ENCODE measurements around the gene MAML1. TPM values are rescaled to one million over a fixed set of nuclear protein-coding genes. Genes with fewer than 3 reads are reported as not detected.
A peak's percentile ranks its signal among the peaks of the same experiment; 100 is the strongest.

The MAML1 gene
- total and polyA plus RNA-seq, 10 of the 15 experiments (the other 5 are each of a cell fraction or from before 2014, with no cell fraction given): 0.42 to 23.9 (median 7.3) TPM

DNA sequence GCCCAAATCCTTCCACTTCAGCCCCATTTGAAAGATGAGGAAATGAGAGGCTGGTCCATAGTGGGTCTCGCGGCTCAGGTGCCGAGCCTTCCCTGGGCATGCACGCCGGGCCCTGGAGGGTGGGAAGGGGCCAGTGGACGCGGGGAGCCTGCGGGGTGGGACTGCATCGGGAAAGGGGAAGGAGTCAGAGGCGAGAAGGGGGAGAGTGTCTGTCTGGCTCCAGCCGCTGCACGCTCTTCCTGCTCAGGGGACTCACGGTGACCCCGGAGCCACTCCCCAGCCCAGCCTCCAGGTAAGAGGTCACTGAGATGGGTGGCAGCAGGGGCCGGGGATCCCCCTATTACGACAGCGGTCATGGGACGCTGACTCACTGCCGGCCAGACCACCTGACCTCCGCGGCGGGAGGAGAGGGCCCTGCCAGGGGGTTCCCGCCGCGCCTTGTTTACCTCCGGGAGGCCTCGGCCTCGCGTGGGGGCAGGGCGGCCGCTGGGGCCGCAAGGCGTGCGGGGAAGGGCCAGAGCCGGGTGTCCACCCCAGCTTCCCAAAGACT is 86.2 kb downstream of the MAML1 start (continued):
- TF ChIP-seq, protein P1, sequence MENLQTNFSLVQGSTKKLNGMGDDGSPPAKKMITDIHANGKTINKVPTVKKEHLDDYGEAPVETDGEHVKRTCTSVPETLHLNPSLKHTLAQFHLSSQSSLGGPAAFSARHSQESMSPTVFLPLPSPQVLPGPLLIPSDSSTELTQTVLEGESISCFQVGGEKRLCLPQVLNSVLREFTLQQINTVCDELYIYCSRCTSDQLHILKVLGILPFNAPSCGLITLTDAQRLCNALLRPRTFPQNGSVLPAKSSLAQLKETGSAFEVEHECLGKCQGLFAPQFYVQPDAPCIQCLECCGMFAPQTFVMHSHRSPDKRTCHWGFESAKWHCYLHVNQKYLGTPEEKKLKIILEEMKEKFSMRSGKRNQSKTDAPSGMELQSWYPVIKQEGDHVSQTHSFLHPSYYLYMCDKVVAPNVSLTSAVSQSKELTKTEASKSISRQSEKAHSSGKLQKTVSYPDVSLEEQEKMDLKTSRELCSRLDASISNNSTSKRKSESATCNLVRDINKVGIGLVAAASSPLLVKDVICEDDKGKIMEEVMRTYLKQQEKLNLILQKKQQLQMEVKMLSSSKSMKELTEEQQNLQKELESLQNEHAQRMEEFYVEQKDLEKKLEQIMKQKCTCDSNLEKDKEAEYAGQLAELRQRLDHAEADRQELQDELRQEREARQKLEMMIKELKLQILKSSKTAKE (IDR thresholded peaks at IDR 0.05; ENCODE audit: low read depth, poor library complexity, severe bottlenecking): no peak
- TF ChIP-seq STAT1 (conservative IDR thresholded peaks at IDR 0.05): no peak
- TF ChIP-seq HDAC6 (IDR thresholded peaks at IDR 0.05; ENCODE audit: unreplicated experiment): no peak
- no peak for TF ChIP-seq STAT3 (IDR thresholded peaks at IDR 0.05; ENCODE audit: low read depth, low read length)
- TF ChIP-seq, protein P2, sequence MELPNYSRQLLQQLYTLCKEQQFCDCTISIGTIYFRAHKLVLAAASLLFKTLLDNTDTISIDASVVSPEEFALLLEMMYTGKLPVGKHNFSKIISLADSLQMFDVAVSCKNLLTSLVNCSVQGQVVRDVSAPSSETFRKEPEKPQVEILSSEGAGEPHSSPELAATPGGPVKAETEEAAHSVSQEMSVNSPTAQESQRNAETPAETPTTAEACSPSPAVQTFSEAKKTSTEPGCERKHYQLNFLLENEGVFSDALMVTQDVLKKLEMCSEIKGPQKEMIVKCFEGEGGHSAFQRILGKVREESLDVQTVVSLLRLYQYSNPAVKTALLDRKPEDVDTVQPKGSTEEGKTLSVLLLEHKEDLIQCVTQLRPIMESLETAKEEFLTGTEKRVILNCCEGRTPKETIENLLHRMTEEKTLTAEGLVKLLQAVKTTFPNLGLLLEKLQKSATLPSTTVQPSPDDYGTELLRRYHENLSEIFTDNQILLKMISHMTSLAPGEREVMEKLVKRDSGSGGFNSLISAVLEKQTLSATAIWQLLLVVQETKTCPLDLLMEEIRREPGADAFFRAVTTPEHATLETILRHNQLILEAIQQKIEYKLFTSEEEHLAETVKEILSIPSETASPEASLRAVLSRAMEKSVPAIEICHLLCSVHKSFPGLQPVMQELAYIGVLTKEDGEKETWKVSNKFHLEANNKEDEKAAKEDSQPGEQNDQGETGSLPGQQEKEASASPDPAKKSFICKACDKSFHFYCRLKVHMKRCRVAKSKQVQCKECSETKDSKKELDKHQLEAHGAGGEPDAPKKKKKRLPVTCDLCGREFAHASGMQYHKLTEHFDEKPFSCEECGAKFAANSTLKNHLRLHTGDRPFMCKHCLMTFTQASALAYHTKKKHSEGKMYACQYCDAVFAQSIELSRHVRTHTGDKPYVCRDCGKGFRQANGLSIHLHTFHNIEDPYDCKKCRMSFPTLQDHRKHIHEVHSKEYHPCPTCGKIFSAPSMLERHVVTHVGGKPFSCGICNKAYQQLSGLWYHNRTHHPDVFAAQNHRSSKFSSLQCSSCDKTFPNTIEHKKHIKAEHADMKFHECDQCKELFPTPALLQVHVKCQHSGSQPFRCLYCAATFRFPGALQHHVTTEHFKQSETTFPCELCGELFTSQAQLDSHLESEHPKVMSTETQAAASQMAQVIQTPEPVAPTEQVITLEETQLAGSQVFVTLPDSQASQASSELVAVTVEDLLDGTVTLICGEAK (IDR thresholded peaks at IDR 0.05; ENCODE audit: borderline replicate concordance): no peak
- TF ChIP-seq, protein P3, sequence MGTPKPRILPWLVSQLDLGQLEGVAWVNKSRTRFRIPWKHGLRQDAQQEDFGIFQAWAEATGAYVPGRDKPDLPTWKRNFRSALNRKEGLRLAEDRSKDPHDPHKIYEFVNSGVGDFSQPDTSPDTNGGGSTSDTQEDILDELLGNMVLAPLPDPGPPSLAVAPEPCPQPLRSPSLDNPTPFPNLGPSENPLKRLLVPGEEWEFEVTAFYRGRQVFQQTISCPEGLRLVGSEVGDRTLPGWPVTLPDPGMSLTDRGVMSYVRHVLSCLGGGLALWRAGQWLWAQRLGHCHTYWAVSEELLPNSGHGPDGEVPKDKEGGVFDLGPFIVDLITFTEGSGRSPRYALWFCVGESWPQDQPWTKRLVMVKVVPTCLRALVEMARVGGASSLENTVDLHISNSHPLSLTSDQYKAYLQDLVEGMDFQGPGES (IDR thresholded peaks at IDR 0.05): no peak
- peak; percentile 85 for TF ChIP-seq SP1 (IDR thresholded peaks at IDR 0.05; ENCODE audit: low read depth, low read length)
- peak; percentile 34; the same call in 1 of the 2 replicates for TF ChIP-seq TARDBP (IDR thresholded peaks at IDR 0.05; ENCODE audit: borderline replicate concordance)
- TF ChIP-seq NBN (IDR thresholded peaks at IDR 0.05): peak; percentile 72
- peak; percentile 20; the same call in 1 of the 3 replicates for TF ChIP-seq POU2F2 (IDR thresholded peaks at IDR 0.05; ENCODE audit: borderline replicate concordance, low read depth, low read length)
- peak; percentile 77; the same call in 1 of the 2 replicates for TF ChIP-seq JUND (IDR thresholded peaks at IDR 0.05; ENCODE audit: low read depth, low read length)
- TF ChIP-seq NFIC (IDR thresholded peaks at IDR 0.05; ENCODE audit: low read depth, low read length): no peak
- no peak for TF ChIP-seq BRCA1 (IDR thresholded peaks at IDR 0.05; ENCODE audit: low read depth, low read length)
- TF ChIP-seq NR2C2 (IDR thresholded peaks at IDR 0.05; ENCODE audit: borderline replicate concordance, control insufficient read depth, insufficient read length, low read depth): no peak
- TF ChIP-seq, protein P4, sequence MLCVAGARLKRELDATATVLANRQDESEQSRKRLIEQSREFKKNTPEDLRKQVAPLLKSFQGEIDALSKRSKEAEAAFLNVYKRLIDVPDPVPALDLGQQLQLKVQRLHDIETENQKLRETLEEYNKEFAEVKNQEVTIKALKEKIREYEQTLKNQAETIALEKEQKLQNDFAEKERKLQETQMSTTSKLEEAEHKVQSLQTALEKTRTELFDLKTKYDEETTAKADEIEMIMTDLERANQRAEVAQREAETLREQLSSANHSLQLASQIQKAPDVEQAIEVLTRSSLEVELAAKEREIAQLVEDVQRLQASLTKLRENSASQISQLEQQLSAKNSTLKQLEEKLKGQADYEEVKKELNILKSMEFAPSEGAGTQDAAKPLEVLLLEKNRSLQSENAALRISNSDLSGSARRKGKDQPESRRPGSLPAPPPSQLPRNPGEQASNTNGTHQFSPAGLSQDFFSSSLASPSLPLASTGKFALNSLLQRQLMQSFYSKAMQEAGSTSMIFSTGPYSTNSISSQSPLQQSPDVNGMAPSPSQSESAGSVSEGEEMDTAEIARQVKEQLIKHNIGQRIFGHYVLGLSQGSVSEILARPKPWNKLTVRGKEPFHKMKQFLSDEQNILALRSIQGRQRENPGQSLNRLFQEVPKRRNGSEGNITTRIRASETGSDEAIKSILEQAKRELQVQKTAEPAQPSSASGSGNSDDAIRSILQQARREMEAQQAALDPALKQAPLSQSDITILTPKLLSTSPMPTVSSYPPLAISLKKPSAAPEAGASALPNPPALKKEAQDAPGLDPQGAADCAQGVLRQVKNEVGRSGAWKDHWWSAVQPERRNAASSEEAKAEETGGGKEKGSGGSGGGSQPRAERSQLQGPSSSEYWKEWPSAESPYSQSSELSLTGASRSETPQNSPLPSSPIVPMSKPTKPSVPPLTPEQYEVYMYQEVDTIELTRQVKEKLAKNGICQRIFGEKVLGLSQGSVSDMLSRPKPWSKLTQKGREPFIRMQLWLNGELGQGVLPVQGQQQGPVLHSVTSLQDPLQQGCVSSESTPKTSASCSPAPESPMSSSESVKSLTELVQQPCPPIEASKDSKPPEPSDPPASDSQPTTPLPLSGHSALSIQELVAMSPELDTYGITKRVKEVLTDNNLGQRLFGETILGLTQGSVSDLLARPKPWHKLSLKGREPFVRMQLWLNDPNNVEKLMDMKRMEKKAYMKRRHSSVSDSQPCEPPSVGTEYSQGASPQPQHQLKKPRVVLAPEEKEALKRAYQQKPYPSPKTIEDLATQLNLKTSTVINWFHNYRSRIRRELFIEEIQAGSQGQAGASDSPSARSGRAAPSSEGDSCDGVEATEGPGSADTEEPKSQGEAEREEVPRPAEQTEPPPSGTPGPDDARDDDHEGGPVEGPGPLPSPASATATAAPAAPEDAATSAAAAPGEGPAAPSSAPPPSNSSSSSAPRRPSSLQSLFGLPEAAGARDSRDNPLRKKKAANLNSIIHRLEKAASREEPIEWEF (IDR thresholded peaks at IDR 0.05; ENCODE audit: insufficient replicate concordance, low read depth, low read length): no peak
- no peak for TF ChIP-seq SUPT20H (IDR thresholded peaks at IDR 0.05; ENCODE audit: borderline replicate concordance, control insufficient read depth, low read depth, low read length)
- no peak for TF ChIP-seq KDM1A (IDR thresholded peaks at IDR 0.05; ENCODE audit: borderline replicate concordance)
- no peak for TF ChIP-seq ETV6 (conservative IDR thresholded peaks at IDR 0.05 in 1 of 2, IDR thresholded peaks at IDR 0.05 in 1 of 2; ENCODE audit: borderline replicate concordance in 1 of 2, low read depth in 1 of 2)
